Stimulated activated CD8-positive, alpha-beta memory T cell treated with anti-CD3 and anti-CD28 coated beads, Interleukin-12 subunit alpha, Interleukin-12 subunit beta, amount 100 ng/mL, for 4 hours (primary cell): ENCODE measurements around the gene ARHGAP15.

Experiments
- DNase-seq: peaks from one replicate; pipeline ENCODE4 v3.0.0-alpha.2; 2020; ENCODE audit warnings: low read depth

ARHGAP15 gene

GRCh38 chr2:143633419-143633818 lies 504.2 kb downstream of the ARHGAP15 start:
- DNase-seq, result no peak

- no peak for DNase-seq
Measured at GRCh38 chr2:143635302-143635701, 506.1 kb downstream of the ARHGAP15 start.

- DNase-seq, result no peak
Measured at GRCh38 chr2:143635936-143636335, 506.7 kb downstream of the ARHGAP15 start.

GRCh38 chr2:143640826-143641225 lies 511.6 kb downstream of the ARHGAP15 start:
- DNase-seq, result no peak

GRCh38 chr2:143645921-143646645 lies 516.9 kb downstream of the ARHGAP15 start:
- no peak for DNase-seq

- DNase-seq, result no peak
Measured at GRCh38 chr2:143649226-143649740, 520.1 kb downstream of the ARHGAP15 start.

GRCh38 chr2:143652692-143653091 lies 523.5 kb downstream of the ARHGAP15 start:
- DNase-seq, result no peak

GRCh38 chr2:143668234-143668633 lies 539.0 kb downstream of the ARHGAP15 start:
- DNase-seq, result no peak

GRCh38 chr2:143674051-143674450 lies 544.8 kb downstream of the ARHGAP15 start:
- no peak for DNase-seq

GRCh38 chr2:143675021-143675420 lies 545.8 kb downstream of the ARHGAP15 start:
- DNase-seq, result no peak

- DNase-seq, result no peak
Measured at GRCh38 chr2:143679617-143680016, 550.4 kb downstream of the ARHGAP15 start.

- DNase-seq, result no peak
Measured at GRCh38 chr2:143680885-143681405, 551.7 kb downstream of the ARHGAP15 start.

GRCh38 chr2:143682436-143683055 lies 553.3 kb downstream of the ARHGAP15 start:
- no peak for DNase-seq

- no peak for DNase-seq
Measured at GRCh38 chr2:143683977-143684376, 554.8 kb downstream of the ARHGAP15 start.

GRCh38 chr2:143684551-143685320 lies 555.5 kb downstream of the ARHGAP15 start:
- DNase-seq, result no peak

- no peak for DNase-seq
Measured at GRCh38 chr2:143685421-143686078, 556.3 kb downstream of the ARHGAP15 start.

- no peak for DNase-seq
Measured at GRCh38 chr2:143686585-143687164, 557.5 kb downstream of the ARHGAP15 start.

- DNase-seq, result no peak
Measured at GRCh38 chr2:143688248-143688647, 559.0 kb downstream of the ARHGAP15 start.

- DNase-seq, result no peak
Measured at GRCh38 chr2:143688815-143689214, 559.6 kb downstream of the ARHGAP15 start.

- no peak for DNase-seq
Measured at GRCh38 chr2:143689541-143689940, 560.3 kb downstream of the ARHGAP15 start.

GRCh38 chr2:143690235-143690634 lies 561.0 kb downstream of the ARHGAP15 start:
- DNase-seq, result no peak

GRCh38 chr2:143691121-143691520 lies 561.9 kb downstream of the ARHGAP15 start:
- no peak for DNase-seq
